Measurements from ENCODE around the gene NELL1. TPM values are rescaled to one million over a fixed set of nuclear protein-coding genes. Genes with fewer than 3 reads are reported as not detected.

The NELL1 gene
- total and polyA plus RNA-seq, 7 donors, result 0.34 to 1.1 (median 0.62) TPM; not detected in 3

GRCh38 chr11:20634044-20634443 is 35.3 kb upstream of the NELL1 start:
- Histone ChIP-seq H3K9me3 (peaks cover 0 to 2% (median 0%) of the 10 kb centered on the region in 4 donors), H3K4me3 (no peak overlapping the region), H3K27ac (no peak overlapping the region), H3K27me3 (no peaks in the 10 kb centered on the region), H3K36me3 (no peaks in the 10 kb centered on the region), H3K4me1 (no peaks in the 10 kb centered on the region)
- DNase-seq, result no peak
- 89% methylated on average over 5 of the region's 5 CpGs for WGBS, 2 donors
- intact Hi-C loops (cut with DNase I), result no loop called here
- TF ChIP-seq EP300 (IDR thresholded peaks at IDR 0.05) (no peak), POLR2A (IDR thresholded peaks at IDR 0.05) (no peak), POLR2AphosphoS5 (IDR thresholded peaks at IDR 0.05) (no peak), CTCF (IDR thresholded peaks at IDR 0.05) (no peak)

GRCh38 chr11:20634781-20635180 is 34.6 kb upstream of the NELL1 start:
- H3K4me3 ChIP-seq, result no peak overlapping the region
- no peak for TF ChIP-seq POLR2AphosphoS5 (IDR thresholded peaks at IDR 0.05)
- no peak for TF ChIP-seq CTCF (IDR thresholded peaks at IDR 0.05)
- TF ChIP-seq EP300 (IDR thresholded peaks at IDR 0.05), result no peak
- TF ChIP-seq POLR2A (IDR thresholded peaks at IDR 0.05), result no peak
- DNase-seq, result no peak
- no peaks in the 10 kb centered on the region for H3K4me1 ChIP-seq
- H3K9me3 ChIP-seq, result peaks cover 0 to 2% (median 0%) of the 10 kb centered on the region in 4 donors
- no peak overlapping the region for H3K27ac ChIP-seq
- no peaks in the 10 kb centered on the region for H3K27me3 ChIP-seq
- intact Hi-C loops (cut with DNase I), result no loop called here
- 61 to 74% methylated on average over 7 of the region's 7 CpGs for WGBS, 2 donors
- H3K36me3 ChIP-seq, result no peaks in the 10 kb centered on the region

GRCh38 chr11:20638074-20638473 is 31.3 kb upstream of the NELL1 start:
- no peaks in the 10 kb centered on the region for H3K27me3 ChIP-seq
- no peak overlapping the region for H3K4me3 ChIP-seq
- H3K4me1 ChIP-seq, result no peaks in the 10 kb centered on the region
- DNase-seq, result no peak
- WGBS, 2 donors, result 66 to 71% methylated on average over 7 of the region's 7 CpGs
- no peak overlapping the region for H3K27ac ChIP-seq
- TF ChIP-seq POLR2A (IDR thresholded peaks at IDR 0.05), result no peak
- TF ChIP-seq POLR2AphosphoS5 (IDR thresholded peaks at IDR 0.05), result no peak
- TF ChIP-seq CTCF (IDR thresholded peaks at IDR 0.05), result no peak
- no peak for TF ChIP-seq EP300 (IDR thresholded peaks at IDR 0.05)
- no peaks in the 10 kb centered on the region for H3K36me3 ChIP-seq
- intact Hi-C loops (cut with DNase I), result no loop called here
- H3K9me3 ChIP-seq, result no peaks in the 10 kb centered on the region

- Histone ChIP-seq H3K9me3 (no peaks in the 10 kb centered on the region), H3K36me3 (no peaks in the 10 kb centered on the region), H3K4me1 (no peaks in the 10 kb centered on the region), H3K27me3 (no peaks in the 10 kb centered on the region), H3K27ac (no peak overlapping the region), H3K4me3 (no peak overlapping the region)
- intact Hi-C loops (cut with DNase I), result no loop called here
- no peak for DNase-seq
- TF ChIP-seq POLR2A (IDR thresholded peaks at IDR 0.05) (no peak), CTCF (IDR thresholded peaks at IDR 0.05) (no peak), POLR2AphosphoS5 (IDR thresholded peaks at IDR 0.05) (no peak), EP300 (IDR thresholded peaks at IDR 0.05) (no peak)
- 64% methylated on average over 3 of the region's 3 CpGs for WGBS, 2 donors
Measured at GRCh38 chr11:20639688-20640087, 29.7 kb upstream of the NELL1 start.

- 93 to 94% methylated on average over 2 of the region's 2 CpGs for WGBS, 2 donors
Measured at GRCh38 chr11:20640401-20640800, 29.0 kb upstream of the NELL1 start.

More at GRCh38 chr11:20640401-20640800, 29.0 kb upstream of the NELL1 start:
- Histone ChIP-seq H3K36me3 (no peaks in the 10 kb centered on the region), H3K27ac (no peak overlapping the region), H3K4me3 (no peak overlapping the region), H3K9me3 (no peaks in the 10 kb centered on the region), H3K4me1 (no peaks in the 10 kb centered on the region), H3K27me3 (no peaks in the 10 kb centered on the region)
- no peak for DNase-seq
- intact Hi-C loops (cut with DNase I), result no loop called here
- no peak for TF ChIP-seq EP300 (IDR thresholded peaks at IDR 0.05)
- TF ChIP-seq POLR2A (IDR thresholded peaks at IDR 0.05), result no peak
- no peak for TF ChIP-seq POLR2AphosphoS5 (IDR thresholded peaks at IDR 0.05)
- TF ChIP-seq CTCF (IDR thresholded peaks at IDR 0.05), result no peak
